ENCODE data around the gene RHBDL1.
A peak's percentile ranks its signal among the peaks of the same experiment; 100 is the strongest.
"Not testable (repeated sequence)": the region's sequence is repeated elsewhere in the genome, so short reads cannot be mapped to it uniquely, and the experiment has no call there.

Gene RHBDL1

DNA sequence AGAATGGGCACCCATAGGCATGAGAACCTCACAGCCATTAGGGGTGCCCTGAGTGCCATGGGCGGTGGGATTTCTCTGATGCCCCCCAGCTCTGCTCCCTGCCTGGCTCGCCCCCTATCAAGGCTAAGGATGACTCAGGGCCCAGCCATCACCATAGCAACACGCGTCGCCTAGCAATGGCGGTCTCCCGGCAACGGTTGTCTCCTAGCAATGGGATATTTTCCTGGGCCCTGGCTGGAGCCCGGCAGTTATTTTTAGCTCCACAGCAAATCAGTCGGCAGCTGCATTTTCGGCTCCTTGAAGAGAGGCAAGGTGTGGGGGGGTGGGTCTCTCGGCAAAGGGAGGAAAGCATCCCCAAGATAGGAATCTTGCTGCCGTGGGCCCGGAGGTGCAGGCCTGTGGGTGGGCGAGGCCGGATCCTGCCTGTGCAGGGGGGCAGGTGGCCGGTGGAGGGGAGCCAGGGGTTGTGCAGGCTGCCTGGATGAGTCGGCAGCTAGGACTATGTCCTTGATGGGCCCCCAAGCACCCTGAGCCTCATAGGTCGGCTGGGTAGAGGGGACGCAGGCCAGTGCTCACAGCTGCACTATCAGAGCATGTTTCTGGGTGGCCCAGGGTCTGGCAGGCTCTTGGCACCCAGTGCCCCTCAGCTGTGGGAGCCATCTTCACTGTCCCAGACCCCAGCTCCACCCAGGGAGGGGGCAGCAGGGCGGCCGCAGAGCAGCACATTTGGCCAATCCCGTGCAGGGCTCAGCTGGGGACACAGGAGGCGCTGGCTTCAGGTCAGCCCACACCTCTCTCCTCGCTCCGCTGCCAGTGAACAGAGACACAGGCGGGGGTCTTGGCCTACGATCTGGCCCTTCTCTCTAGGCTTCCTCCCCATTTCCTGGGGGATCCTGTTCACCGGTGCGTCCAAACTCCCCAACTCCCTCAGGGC lies 34.4 kb downstream of the RHBDL1 start:
- no peak overlapping the region for H3K4me3 ChIP-seq (ENCODE audit: low read length)
- peak; percentile 68 for DNase-seq (ENCODE audit: low read depth)
- TF ChIP-seq, protein P1, sequence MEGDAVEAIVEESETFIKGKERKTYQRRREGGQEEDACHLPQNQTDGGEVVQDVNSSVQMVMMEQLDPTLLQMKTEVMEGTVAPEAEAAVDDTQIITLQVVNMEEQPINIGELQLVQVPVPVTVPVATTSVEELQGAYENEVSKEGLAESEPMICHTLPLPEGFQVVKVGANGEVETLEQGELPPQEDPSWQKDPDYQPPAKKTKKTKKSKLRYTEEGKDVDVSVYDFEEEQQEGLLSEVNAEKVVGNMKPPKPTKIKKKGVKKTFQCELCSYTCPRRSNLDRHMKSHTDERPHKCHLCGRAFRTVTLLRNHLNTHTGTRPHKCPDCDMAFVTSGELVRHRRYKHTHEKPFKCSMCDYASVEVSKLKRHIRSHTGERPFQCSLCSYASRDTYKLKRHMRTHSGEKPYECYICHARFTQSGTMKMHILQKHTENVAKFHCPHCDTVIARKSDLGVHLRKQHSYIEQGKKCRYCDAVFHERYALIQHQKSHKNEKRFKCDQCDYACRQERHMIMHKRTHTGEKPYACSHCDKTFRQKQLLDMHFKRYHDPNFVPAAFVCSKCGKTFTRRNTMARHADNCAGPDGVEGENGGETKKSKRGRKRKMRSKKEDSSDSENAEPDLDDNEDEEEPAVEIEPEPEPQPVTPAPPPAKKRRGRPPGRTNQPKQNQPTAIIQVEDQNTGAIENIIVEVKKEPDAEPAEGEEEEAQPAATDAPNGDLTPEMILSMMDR (IDR thresholded peaks at IDR 0.05; ENCODE audit: insufficient read depth, low read depth, low read length, missing control alignments): no peak

DNA sequence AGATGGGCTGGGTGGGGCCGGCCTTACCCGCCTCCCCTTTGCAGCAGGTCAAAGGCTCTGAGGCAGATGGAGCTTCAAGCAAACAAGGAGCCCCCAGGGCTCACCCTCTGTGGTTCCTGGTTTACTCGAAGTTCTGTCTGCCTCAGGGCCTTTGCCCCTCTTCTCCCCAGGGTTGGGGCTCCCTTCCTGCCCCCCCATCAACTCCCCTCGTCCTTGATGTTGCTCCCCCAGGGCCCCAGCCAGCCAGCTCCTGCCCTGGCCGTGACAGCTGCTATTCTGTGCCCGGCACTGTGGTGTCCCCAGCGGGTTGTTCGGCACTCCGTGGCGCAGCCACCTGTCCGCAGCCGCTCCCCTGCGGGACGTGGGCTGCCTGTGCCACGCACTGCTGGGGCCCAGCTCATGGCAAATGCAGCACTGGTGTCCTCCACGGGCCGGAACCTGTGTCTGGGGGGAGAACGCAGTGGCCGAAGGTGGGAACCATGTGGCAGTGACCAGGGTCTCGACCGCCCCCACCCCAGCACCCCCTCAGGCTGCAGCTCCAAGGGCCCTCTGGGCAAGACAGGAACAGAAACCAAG lies 35.1 kb downstream of the RHBDL1 start:
- no peak overlapping the region for H3K4me3 ChIP-seq (ENCODE audit: low read length)
- TF ChIP-seq, protein P1 (IDR thresholded peaks at IDR 0.05; ENCODE audit: insufficient read depth, low read depth, low read length, missing control alignments): no peak
- DNase-seq (ENCODE audit: low read depth): no peak

DNA sequence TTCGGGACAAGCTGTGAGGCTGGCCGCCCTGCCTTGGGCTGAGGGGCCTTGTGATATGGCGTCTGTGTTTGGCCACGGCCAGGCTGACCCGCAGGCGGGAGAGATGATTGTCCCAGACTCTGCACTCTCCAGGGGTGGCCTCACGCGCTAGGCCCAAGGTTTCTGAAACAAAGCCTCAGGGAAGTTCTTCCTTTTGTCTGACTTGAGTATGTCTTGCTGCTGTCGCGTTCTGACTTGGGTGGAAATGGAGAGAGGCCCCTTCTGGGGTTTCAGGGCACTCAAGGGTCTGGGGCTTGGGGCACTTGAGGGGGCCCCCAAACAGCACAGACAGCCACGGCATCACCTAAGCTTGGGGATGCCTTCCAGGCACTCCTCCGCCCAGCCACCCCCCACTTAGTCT lies 35.6 kb downstream of the RHBDL1 start:
- DNase-seq (ENCODE audit: low read depth): no peak
- TF ChIP-seq, protein P1 (IDR thresholded peaks at IDR 0.05; ENCODE audit: insufficient read depth, low read depth, low read length, missing control alignments): no peak
- no peak overlapping the region for H3K4me3 ChIP-seq (ENCODE audit: low read length)

DNA sequence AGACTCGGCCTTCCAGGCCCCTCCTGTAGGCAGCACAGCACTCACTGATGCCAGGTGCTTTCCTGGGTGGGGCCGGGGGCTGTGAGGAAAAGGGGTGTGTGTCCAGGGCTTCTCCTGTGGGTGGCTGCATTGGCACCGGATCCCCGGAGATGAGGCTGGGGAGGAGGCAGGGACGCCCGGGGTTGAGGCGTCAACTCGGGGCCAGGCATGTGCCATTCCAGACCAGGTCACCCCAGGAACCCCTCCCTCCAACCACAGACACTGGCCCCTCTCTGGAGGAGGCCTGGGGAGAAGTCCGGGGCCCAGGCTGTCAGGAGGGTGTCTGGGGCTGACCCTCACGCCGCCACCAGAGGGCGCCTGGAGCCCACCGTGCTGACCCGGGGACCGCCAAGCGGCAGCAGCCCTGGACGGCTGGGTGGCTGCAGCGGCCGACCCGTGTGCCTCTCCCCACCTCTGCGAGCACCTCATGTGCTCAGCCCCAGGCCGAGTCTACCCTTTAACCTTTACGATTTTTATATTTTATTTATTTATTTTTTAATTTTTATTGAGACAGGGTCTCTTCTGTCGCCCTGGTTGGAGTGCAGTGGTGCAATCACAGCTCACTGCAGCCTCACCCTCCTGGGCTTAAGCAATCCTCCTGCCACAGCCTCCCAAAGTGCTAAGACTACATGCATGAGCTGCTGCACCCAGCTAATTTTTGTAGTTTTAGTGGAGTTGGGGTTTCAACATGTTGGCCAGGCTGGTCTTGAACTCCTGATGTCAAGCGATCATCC lies 36.3 kb downstream of the RHBDL1 start:
- TF ChIP-seq, protein P1 (IDR thresholded peaks at IDR 0.05; ENCODE audit: insufficient read depth, low read depth, low read length, missing control alignments): peak; percentile 69
- peak; percentile 68 for DNase-seq (ENCODE audit: low read depth)
- no peak overlapping the region for H3K4me3 ChIP-seq (ENCODE audit: low read length)

DNA sequence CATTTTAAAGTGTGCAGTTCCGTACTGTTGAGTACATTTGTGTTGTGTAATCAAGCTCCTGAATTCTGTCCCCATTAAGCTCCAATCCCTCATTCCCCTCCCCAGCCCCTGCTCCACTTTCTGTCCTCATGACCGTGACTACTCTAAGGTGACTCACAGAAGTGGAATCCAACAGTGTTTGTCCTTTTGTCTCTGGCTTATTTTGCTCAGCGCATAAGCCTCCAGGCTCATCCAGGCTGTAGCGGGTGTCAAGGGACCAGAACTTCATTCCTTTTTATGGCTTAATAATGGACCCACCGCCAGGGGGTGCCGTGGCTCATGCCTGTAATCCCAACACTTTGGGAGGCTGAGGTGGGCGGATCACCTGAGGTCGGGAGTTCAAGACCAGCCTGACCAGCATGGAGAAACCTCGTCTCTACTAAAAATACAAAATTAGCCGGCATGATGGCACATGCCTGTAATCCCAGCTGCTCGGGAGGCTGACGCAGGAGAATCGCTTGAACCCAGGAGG lies 37.3 kb downstream of the RHBDL1 start:
- H3K4me3 ChIP-seq (ENCODE audit: low read length): not testable (repeated sequence)
- TF ChIP-seq, protein P1 (IDR thresholded peaks at IDR 0.05; ENCODE audit: insufficient read depth, low read depth, low read length, missing control alignments): peak; percentile 50
- peak; percentile 96 for DNase-seq (ENCODE audit: low read depth)

DNA sequence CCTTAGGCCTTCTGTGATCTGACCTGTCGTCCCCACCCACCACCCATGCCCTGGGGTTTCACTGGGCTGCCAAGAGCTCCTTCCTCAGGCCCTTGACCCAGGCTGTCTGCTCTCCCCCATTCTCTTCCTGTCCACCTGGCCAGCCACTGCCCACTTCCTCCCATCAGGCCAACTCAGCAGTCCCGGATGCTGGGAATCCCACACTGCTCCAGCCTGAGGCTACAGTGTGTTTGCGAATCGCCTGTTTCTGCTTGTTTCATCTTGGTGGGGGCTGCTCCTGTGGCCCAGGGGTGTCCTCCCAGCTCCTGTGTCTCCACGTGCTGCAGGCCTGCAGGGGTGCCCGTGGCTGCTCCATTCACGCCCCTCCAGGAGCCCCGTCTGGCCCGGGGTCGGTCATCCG lies 38.6 kb downstream of the RHBDL1 start:
- H3K4me3 ChIP-seq (ENCODE audit: low read length): no peak overlapping the region
- TF ChIP-seq, protein P1 (IDR thresholded peaks at IDR 0.05; ENCODE audit: insufficient read depth, low read depth, low read length, missing control alignments): no peak
- peak; percentile 56 for DNase-seq (ENCODE audit: low read depth)

Data from epithelial cell of esophagus (primary cell).